HepG2 (cell line): ENCODE data around the gene ACADS. TPM values are rescaled to one million over a fixed set of nuclear protein-coding genes. Genes with fewer than 3 reads are reported as not detected.

Source experiments
- FOXO4 ChIP-seq: sonication (generic); formaldehyde crosslinking; conservative IDR thresholded peaks from 2 replicates; pipeline ENCODE4 v1.8.1; 2023; ENCODE audit warnings: missing genetic modification reagents
- GTF3A ChIP-seq: sonication (generic); formaldehyde crosslinking; conservative IDR thresholded peaks from 2 replicates; pipeline ENCODE4 v1.4.0; 2020; ENCODE audit warnings: mild to moderate bottlenecking, missing genetic modification reagents
- KLF13 ChIP-seq: sonication (generic); formaldehyde crosslinking; IDR thresholded peaks from 2 replicates; pipeline ENCODE4 v1.4.0; 2020; ENCODE audit warnings: mild to moderate bottlenecking, missing genetic modification reagents
- KMT2A ChIP-seq: sonication (generic); formaldehyde crosslinking; IDR thresholded peaks from 2 replicates; pipeline ENCODE4 v1.4.0; 2020; ENCODE audit warnings: missing genetic modification reagents
- MAZ ChIP-seq, 2 experiments: sonication (generic) in 1 of 2; formaldehyde crosslinking in 1 of 2; IDR thresholded peaks; 2 replicates each; pipeline versions ENCODE4 v1.5.0 to v1.6.1; 2012 to 2020; ENCODE audit warnings: low read depth in 2 of 2, mild to moderate bottlenecking in 2 of 2, borderline replicate concordance in 1 of 2, improper control_type of control experiment in 1 of 2, low read length in 1 of 2, missing genetic modification reagents in 1 of 2, moderate library complexity in 1 of 2
- POGZ ChIP-seq: sonication (generic); formaldehyde crosslinking; IDR thresholded peaks from 2 replicates; pipeline ENCODE4 v1.4.0; 2020; ENCODE audit warnings: mild to moderate bottlenecking, missing genetic modification reagents
- POLR2G ChIP-seq: fragments of 200-400 bp; formaldehyde crosslinking; IDR thresholded peaks from 2 replicates; pipeline ENCODE4 v1.6.1; 2018; ENCODE audit warnings: mild to moderate bottlenecking, low read depth, low read length, moderate library complexity
- RXRA ChIP-seq: sonication (generic); formaldehyde crosslinking; IDR thresholded peaks from 2 replicates; pipeline ENCODE4 v1.5.1; 2020; ENCODE audit warnings: missing genetic modification reagents
- TSC22D2 ChIP-seq: sonication (generic); formaldehyde crosslinking; IDR thresholded peaks from 2 replicates; pipeline ENCODE4 v1.5.1; 2020; ENCODE audit warnings: missing genetic modification reagents, mild to moderate bottlenecking, borderline replicate concordance
- ZNF232 ChIP-seq: sonication (generic); formaldehyde crosslinking; IDR thresholded peaks from 2 replicates; pipeline ENCODE4 v1.4.0; 2020; ENCODE audit warnings: missing genetic modification reagents, borderline replicate concordance
- ZNF33B ChIP-seq: sonication (generic); formaldehyde crosslinking; IDR thresholded peaks from 2 replicates; pipeline ENCODE4 v1.5.1; 2020; ENCODE audit warnings: mild to moderate bottlenecking, missing genetic modification reagents
- ZNF468 ChIP-seq: sonication (generic); formaldehyde crosslinking; IDR thresholded peaks from 2 replicates; pipeline ENCODE4 v1.8.0; 2022; ENCODE audit warnings: mild to moderate bottlenecking, moderate library complexity, missing genetic modification reagents
- ZNF629 ChIP-seq: sonication (generic); formaldehyde crosslinking; conservative IDR thresholded peaks from 2 replicates; pipeline ENCODE4 v1.5.0; 2020; ENCODE audit warnings: missing genetic modification reagents
- ZUFSP ChIP-seq: sonication (generic); formaldehyde crosslinking; IDR thresholded peaks from 2 replicates; pipeline ENCODE4 v1.9.0; 2021; ENCODE audit warnings: missing genetic modification reagents, mild to moderate bottlenecking, borderline replicate concordance
- polyA plus RNA-seq, 8 experiments: library from polyadenylated mRNA; depleted of rRNA in 3 of 8; stranded (reverse) in 7 of 8; unstranded in 1 of 8; fragments of >200 nt; fragmentation: Illumina TruSeq in 4 of 8; extraction: Trizol in 4 of 8; gene quantifications; 2 replicates each; pipeline versions ENCODE4 v1.2.1 to v1.2.3, GENCODE V29; 2011 to 2016; ENCODE audit warnings: low read depth in 4 of 8, missing spikeins in 1 of 8, mixed read lengths in 1 of 8; ENCODE audit not compliant: insufficient read depth in 1 of 8
- total RNA-seq, 5 experiments: library from RNA; depleted of rRNA; stranded (reverse); fragments of >200 nt; fragmentation: Illumina TruSeq; extraction: Trizol; gene quantifications; 2 replicates each; pipeline ENCODE4 v1.2.3, GENCODE V29; 2016; ENCODE audit warnings: low read depth in 1 of 5
- TF ChIP-seq, protein P1 (sequence below): sonication (generic); formaldehyde crosslinking; IDR thresholded peaks from 2 replicates; pipeline ENCODE4 v1.5.0; 2020; ENCODE audit warnings: mild to moderate bottlenecking, missing genetic modification reagents
- TF ChIP-seq, protein P2 (sequence below): sonication (generic); formaldehyde crosslinking; IDR thresholded peaks from 2 replicates; pipeline ENCODE4 v1.4.0; 2020; ENCODE audit warnings: missing genetic modification reagents, borderline replicate concordance

The ACADS gene
- total and polyA plus RNA-seq, 2 of the 13 experiments (the other 11 are each of a cell fraction or from before 2014, with no cell fraction given) = 17.4 to 27.7 TPM

- TF ChIP-seq TSC22D2 (no peak), FOXO4 (no peak), KLF13 (CRISPR knock-in tag) (no peak), ZUFSP (CRISPR knock-in tag) (no peak), ZNF232 (CRISPR knock-in tag) (no peak; the same call in 1 of the 2 replicates), KMT2A (peak; percentile 84), RXRA (peak; percentile 63), ZNF33B (no peak), ZNF629 (CRISPR knock-in tag) (no peak), MAZ (IDR thresholded peaks at IDR 0.05; ENCODE audit: borderline replicate concordance, low read depth, low read length) (no peak; the same call in 1 of the 2 replicates), MAZ (CRISPR knock-in tag; IDR thresholded peaks at IDR 0.05; ENCODE audit: low read depth) (peak; percentile 63; the same call in 1 of the 2 replicates), POLR2G (peak; percentile 80), POGZ (CRISPR knock-in tag) (no peak), GTF3A (CRISPR knock-in tag) (no peak), ZNF468 (CRISPR knock-in tag) (no peak)
- TF ChIP-seq, protein P1, sequence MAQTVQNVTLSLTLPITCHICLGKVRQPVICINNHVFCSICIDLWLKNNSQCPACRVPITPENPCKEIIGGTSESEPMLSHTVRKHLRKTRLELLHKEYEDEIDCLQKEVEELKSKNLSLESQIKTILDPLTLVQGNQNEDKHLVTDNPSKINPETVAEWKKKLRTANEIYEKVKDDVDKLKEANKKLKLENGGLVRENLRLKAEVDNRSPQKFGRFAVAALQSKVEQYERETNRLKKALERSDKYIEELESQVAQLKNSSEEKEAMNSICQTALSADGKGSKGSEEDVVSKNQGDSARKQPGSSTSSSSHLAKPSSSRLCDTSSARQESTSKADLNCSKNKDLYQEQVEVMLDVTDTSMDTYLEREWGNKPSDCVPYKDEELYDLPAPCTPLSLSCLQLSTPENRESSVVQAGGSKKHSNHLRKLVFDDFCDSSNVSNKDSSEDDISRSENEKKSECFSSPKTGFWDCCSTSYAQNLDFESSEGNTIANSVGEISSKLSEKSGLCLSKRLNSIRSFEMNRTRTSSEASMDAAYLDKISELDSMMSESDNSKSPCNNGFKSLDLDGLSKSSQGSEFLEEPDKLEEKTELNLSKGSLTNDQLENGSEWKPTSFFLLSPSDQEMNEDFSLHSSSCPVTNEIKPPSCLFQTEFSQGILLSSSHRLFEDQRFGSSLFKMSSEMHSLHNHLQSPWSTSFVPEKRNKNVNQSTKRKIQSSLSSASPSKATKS = no peak
- TF ChIP-seq, protein P2, sequence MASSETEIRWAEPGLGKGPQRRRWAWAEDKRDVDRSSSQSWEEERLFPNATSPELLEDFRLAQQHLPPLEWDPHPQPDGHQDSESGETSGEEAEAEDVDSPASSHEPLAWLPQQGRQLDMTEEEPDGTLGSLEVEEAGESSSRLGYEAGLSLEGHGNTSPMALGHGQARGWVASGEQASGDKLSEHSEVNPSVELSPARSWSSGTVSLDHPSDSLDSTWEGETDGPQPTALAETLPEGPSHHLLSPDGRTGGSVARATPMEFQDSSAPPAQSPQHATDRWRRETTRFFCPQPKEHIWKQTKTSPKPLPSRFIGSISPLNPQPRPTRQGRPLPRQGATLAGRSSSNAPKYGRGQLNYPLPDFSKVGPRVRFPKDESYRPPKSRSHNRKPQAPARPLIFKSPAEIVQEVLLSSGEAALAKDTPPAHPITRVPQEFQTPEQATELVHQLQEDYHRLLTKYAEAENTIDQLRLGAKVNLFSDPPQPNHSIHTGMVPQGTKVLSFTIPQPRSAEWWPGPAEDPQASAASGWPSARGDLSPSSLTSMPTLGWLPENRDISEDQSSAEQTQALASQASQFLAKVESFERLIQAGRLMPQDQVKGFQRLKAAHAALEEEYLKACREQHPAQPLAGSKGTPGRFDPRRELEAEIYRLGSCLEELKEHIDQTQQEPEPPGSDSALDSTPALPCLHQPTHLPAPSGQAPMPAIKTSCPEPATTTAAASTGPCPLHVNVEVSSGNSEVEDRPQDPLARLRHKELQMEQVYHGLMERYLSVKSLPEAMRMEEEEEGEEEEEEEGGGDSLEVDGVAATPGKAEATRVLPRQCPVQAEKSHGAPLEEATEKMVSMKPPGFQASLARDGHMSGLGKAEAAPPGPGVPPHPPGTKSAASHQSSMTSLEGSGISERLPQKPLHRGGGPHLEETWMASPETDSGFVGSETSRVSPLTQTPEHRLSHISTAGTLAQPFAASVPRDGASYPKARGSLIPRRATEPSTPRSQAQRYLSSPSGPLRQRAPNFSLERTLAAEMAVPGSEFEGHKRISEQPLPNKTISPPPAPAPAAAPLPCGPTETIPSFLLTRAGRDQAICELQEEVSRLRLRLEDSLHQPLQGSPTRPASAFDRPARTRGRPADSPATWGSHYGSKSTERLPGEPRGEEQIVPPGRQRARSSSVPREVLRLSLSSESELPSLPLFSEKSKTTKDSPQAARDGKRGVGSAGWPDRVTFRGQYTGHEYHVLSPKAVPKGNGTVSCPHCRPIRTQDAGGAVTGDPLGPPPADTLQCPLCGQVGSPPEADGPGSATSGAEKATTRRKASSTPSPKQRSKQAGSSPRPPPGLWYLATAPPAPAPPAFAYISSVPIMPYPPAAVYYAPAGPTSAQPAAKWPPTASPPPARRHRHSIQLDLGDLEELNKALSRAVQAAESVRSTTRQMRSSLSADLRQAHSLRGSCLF = no peak
These were observed at the start of gene ACADS (continued) for GRCh38 chr12:120725659-120726509.
